ENCODE results near the gene KEAP1. TPM values are rescaled to one million over a fixed set of nuclear protein-coding genes. Genes with fewer than 3 reads are reported as not detected.

Gene KEAP1
- total and polyA plus RNA-seq, 4 experiments from 2014 or later, result 35.7 to 60.1 (median 52.1) TPM

DNA sequence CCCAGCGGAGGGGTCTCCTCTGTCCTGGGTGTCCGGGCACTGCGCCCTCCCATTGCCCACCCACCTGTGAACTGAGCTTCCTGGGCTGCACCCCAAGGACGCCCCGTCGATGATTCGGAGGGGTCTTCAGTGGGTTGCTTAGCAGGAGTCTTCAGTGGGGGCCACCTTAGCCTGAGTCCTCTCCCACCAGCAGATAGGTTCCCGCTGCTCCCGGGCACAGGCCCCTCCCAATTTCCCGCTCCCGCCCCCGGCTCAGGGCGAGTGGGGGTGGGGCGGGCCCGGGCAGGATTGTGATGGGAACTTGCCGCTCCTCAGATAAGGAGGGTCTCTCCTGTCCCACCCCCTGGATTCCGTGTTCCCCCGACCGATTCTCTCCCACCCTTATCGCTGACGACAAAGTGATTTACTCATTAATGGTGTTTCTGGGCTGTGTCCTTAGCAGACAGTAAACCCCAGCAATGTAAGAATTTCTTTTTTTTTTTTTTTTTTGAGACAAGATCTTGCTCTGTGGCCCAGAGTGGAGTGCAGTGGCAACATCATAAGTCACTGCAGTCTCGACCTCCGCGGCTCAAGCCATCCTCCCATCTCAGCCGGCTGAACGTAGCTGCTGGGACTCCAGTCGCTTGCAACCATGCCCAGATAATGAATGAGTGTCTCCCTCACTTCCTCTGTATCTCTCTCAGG lies 14.7 kb upstream of the KEAP1 start:
- POLR2A ChIA-PET (ENCODE audit: partially characterized antibody), result interaction anchor here (1.0 to 1.6 kb wide), 3 partner anchors 35 to 86 kb away, joined by 3 to 4 read pairs (median 3); partner anchors contain the start of gene KRI1
- no peaks in the 10 kb centered on the region for H3K9me3 Mint-ChIP-seq
- Histone ChIP-seq H3K36me3 (ENCODE audit: insufficient read depth, low read length) (no peaks in the 10 kb centered on the region), H3K27ac (ENCODE audit: low read depth, low read length) (no peak overlapping the region), H3K4me3 (ENCODE audit: low read length in 2 of 2) (peak overlapping the region; percentile 24 to 28), H3K9me3 (ENCODE audit: control insufficient read depth in 1 of 2, low read length in 2 of 2) (no peaks in the 10 kb centered on the region), H3K4me1 (ENCODE audit: insufficient read depth, low read length) (peaks cover 40% of the 10 kb centered on the region), H3K27me3 (ENCODE audit: insufficient read depth, low read length) (peaks cover 38% of the 10 kb centered on the region)
- intact Hi-C loops (cut with micrococcal nuclease), result no loop called here
- CTCF ChIA-PET (ENCODE audit: partially characterized antibody), result interaction anchor here (0.7 to 2.6 kb wide), 4 partner anchors 10 to 105 kb away, joined by 3 to 9 read pairs (median 4); no protein-coding TSS in a partner anchor
- peak overlapping the region in 4 of 7 donors; percentile 11 to 92 (median 69) for H3K27ac Mint-ChIP-seq
- peaks cover 0 to 2% of the 10 kb centered on the region in 2 donors for H3K36me3 Mint-ChIP-seq
- peak in 2 of 5 donors; percentile 13 to 55 for DNase-seq
- peaks cover 18 to 51% (median 31%) of the 10 kb centered on the region in 4 donors for H3K4me1 Mint-ChIP-seq
- peak overlapping the region; percentile 49 to 85 (median 79) for H3K4me3 Mint-ChIP-seq
- H3K27me3 Mint-ChIP-seq, result peaks cover 40 to 41% of the 10 kb centered on the region in 2 donors

GRCh38 chr19:10517361-10517759 lies 14.2 kb upstream of the KEAP1 start, which contains the start of gene S1PR5:
TSS of gene S1PR5 (minus strand) at chr19:10517447. CDS start at chr19:10515011, 2,436 bp downstream.
- ChIA-PET POLR2A (ENCODE audit: partially characterized antibody) (interaction anchor here (0.7 to 1.6 kb wide), 4 partner anchors 36 to 87 kb away, joined by 3 to 4 read pairs (median 4); partner anchors contain the start of gene KRI1), CTCF (ENCODE audit: partially characterized antibody) (interaction anchor here (0.6 to 2.6 kb wide), 4 partner anchors 9 to 55 kb away, joined by 3 to 9 read pairs (median 4); no protein-coding TSS in a partner anchor)
- Histone ChIP-seq H3K4me3 (ENCODE audit: low read length in 2 of 2) (peak within 1 kb of the TSS; percentile 24 to 28), H3K27ac (ENCODE audit: low read depth, low read length) (peak within 1 kb of the TSS; percentile 21), H3K27me3 (ENCODE audit: insufficient read depth, low read length) (peaks cover 38% of the 10 kb centered on the region), H3K4me1 (ENCODE audit: insufficient read depth, low read length) (peaks cover 40% of the 10 kb centered on the region), H3K9me3 (ENCODE audit: control insufficient read depth in 1 of 2, low read length in 2 of 2) (no peaks in the 10 kb centered on the region), H3K36me3 (ENCODE audit: insufficient read depth, low read length) (no peaks in the 10 kb centered on the region)
- peak within 1 kb of the TSS; percentile 49 to 85 (median 81) for H3K4me3 Mint-ChIP-seq
- peaks cover 18 to 51% (median 32%) of the 10 kb centered on the region in 4 donors for H3K4me1 Mint-ChIP-seq
- H3K27me3 Mint-ChIP-seq, result peaks cover 41 to 42% of the 10 kb centered on the region in 2 donors
- no peaks in the 10 kb centered on the region for H3K9me3 Mint-ChIP-seq
- H3K36me3 Mint-ChIP-seq, result peaks cover 0 to 2% of the 10 kb centered on the region in 2 donors
- intact Hi-C loops (cut with micrococcal nuclease), result no loop called here
- no peak for DNase-seq
- H3K27ac Mint-ChIP-seq, result peak within 1 kb of the TSS in 6 of 7 donors; percentile 11 to 92 (median 53)

DNA sequence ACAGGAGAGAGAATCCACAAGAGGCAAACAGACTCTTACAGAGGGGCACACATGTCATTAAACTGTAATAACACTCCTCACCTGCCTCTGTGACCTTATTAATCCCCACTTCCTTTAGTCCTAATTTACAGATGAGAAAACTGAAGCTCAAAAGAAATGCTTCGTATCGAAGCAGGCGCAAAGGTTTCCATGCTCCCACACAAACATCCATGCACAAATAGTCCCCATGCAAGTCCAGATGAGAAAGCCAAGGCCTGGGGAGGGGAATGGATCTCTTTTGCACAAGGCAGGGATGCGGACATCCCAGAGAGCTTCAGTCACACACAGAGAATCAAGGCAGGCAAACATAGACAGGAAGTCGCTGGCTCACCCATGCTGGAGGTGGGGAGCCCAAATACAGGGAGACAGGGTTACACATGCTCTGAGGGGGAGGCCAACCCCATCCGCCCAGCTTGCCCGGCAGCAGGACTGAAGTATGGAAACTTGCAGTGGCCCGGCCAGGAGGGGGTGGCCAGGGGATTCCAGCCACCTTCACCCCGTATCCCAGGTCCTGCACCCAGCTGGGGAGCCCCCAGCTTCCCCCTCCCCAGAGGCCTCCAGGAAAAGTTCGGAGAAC lies 13.6 kb upstream of the KEAP1 start:
- H3K27ac Mint-ChIP-seq, result peak overlapping the region in 5 of 7 donors; percentile 25 to 81 (median 42)
- CTCF ChIA-PET (ENCODE audit: partially characterized antibody), result interaction anchor here (0.6 to 1.1 kb wide), 3 partner anchors 9 to 55 kb away, joined by 3 read pairs; no protein-coding TSS in a partner anchor

GRCh38 chr19:10516064-10516385 lies 12.9 kb upstream of the KEAP1 start:
- ChIA-PET CTCF (ENCODE audit: partially characterized antibody) (interaction anchor here (1.0 to 1.1 kb wide), 2 partner anchors 9 to 10 kb away, joined by 3 to 5 read pairs; no protein-coding TSS in a partner anchor), POLR2A (ENCODE audit: partially characterized antibody) (interaction anchor here (0.8 kb wide), 1 partner anchor 110 kb away, joined by 4 read pairs; no protein-coding TSS in a partner anchor)
- no peaks in the 10 kb centered on the region for H3K9me3 Mint-ChIP-seq
- peaks cover 38% of the 10 kb centered on the region for H3K27me3 ChIP-seq (ENCODE audit: insufficient read depth, low read length)
- H3K36me3 ChIP-seq (ENCODE audit: insufficient read depth, low read length), result no peaks in the 10 kb centered on the region
- H3K4me3 Mint-ChIP-seq, result peak overlapping the region in 7 of 8 donors; percentile 41 to 74 (median 56)
- intact Hi-C loops (cut with micrococcal nuclease), result no loop called here
- peak overlapping the region in 5 of 7 donors; percentile 1 to 48 (median 18) for H3K27ac Mint-ChIP-seq
- H3K27ac ChIP-seq (ENCODE audit: low read depth, low read length), result peak overlapping the region; percentile 21
- peaks cover 40% of the 10 kb centered on the region for H3K4me1 ChIP-seq (ENCODE audit: insufficient read depth, low read length)
- H3K27me3 Mint-ChIP-seq, result peaks cover 41 to 42% of the 10 kb centered on the region in 2 donors
- H3K36me3 Mint-ChIP-seq, result peaks cover 0 to 2% of the 10 kb centered on the region in 2 donors
- DNase-seq, result peak in 1 of 5 donors; percentile 26
- no peak overlapping the region for H3K4me3 ChIP-seq (ENCODE audit: low read length in 2 of 2)
- no peaks in the 10 kb centered on the region for H3K9me3 ChIP-seq (ENCODE audit: control insufficient read depth in 1 of 2, low read length in 2 of 2)
- peaks cover 18 to 51% (median 32%) of the 10 kb centered on the region in 4 donors for H3K4me1 Mint-ChIP-seq

More for the DNA sequence above, 13.6 kb upstream of the KEAP1 start:
- Mint-ChIP-seq H3K4me3 (peak overlapping the region in 7 of 8 donors; percentile 50 to 83 (median 74)), H3K36me3 (peaks cover 0 to 2% of the 10 kb centered on the region in 2 donors), H3K4me1 (peaks cover 18 to 51% (median 32%) of the 10 kb centered on the region in 4 donors), H3K9me3 (no peaks in the 10 kb centered on the region), H3K27me3 (peaks cover 41 to 42% of the 10 kb centered on the region in 2 donors)
- H3K9me3 ChIP-seq (ENCODE audit: control insufficient read depth in 1 of 2, low read length in 2 of 2), result no peaks in the 10 kb centered on the region
- H3K4me1 ChIP-seq (ENCODE audit: insufficient read depth, low read length), result peaks cover 40% of the 10 kb centered on the region
- H3K27me3 ChIP-seq (ENCODE audit: insufficient read depth, low read length), result peaks cover 38% of the 10 kb centered on the region
- H3K27ac ChIP-seq (ENCODE audit: low read depth, low read length), result peak overlapping the region; percentile 21
- H3K4me3 ChIP-seq (ENCODE audit: low read length in 2 of 2), result peak overlapping the region in 1 of 2 donors; percentile 19
- POLR2A ChIA-PET (ENCODE audit: partially characterized antibody), result interaction anchor here (0.7 to 1.6 kb wide), 5 partner anchors 37 to 111 kb away, joined by 3 to 4 read pairs (median 4); partner anchors contain the start of gene KRI1
- no peaks in the 10 kb centered on the region for H3K36me3 ChIP-seq (ENCODE audit: insufficient read depth, low read length)
- DNase-seq, result no peak
- intact Hi-C loops (cut with micrococcal nuclease), result no loop called here

GRCh38 chr19:10514211-10515145 lies 11.3 kb upstream of the KEAP1 start:
- intact Hi-C loops (cut with micrococcal nuclease), result no loop called here
- no peak overlapping the region for H3K27ac ChIP-seq (ENCODE audit: low read depth, low read length)
- Mint-ChIP-seq H3K27me3 (peaks cover 39 to 41% of the 10 kb centered on the region in 2 donors), H3K4me1 (peaks cover 19 to 57% (median 31%) of the 10 kb centered on the region in 4 donors), H3K36me3 (peaks cover 0 to 2% of the 10 kb centered on the region in 2 donors), H3K4me3 (peak overlapping the region in 5 of 8 donors; percentile 39 to 66 (median 50)), H3K9me3 (no peaks in the 10 kb centered on the region), H3K27ac (peak overlapping the region in 2 of 7 donors; percentile 4 to 64)
- H3K4me3 ChIP-seq (ENCODE audit: low read length in 2 of 2), result no peak overlapping the region
- ChIA-PET CTCF (ENCODE audit: partially characterized antibody) (no interaction called here), POLR2A (ENCODE audit: partially characterized antibody) (no interaction called here)
- H3K36me3 ChIP-seq (ENCODE audit: insufficient read depth, low read length), result no peaks in the 10 kb centered on the region
- peaks cover 52% of the 10 kb centered on the region for H3K4me1 ChIP-seq (ENCODE audit: insufficient read depth, low read length)
- H3K9me3 ChIP-seq (ENCODE audit: control insufficient read depth in 1 of 2, low read length in 2 of 2), result no peaks in the 10 kb centered on the region
- H3K27me3 ChIP-seq (ENCODE audit: insufficient read depth, low read length), result peaks cover 38% of the 10 kb centered on the region
- peak in 3 of 5 donors; percentile 36 to 43 (median 41) for DNase-seq

DNA sequence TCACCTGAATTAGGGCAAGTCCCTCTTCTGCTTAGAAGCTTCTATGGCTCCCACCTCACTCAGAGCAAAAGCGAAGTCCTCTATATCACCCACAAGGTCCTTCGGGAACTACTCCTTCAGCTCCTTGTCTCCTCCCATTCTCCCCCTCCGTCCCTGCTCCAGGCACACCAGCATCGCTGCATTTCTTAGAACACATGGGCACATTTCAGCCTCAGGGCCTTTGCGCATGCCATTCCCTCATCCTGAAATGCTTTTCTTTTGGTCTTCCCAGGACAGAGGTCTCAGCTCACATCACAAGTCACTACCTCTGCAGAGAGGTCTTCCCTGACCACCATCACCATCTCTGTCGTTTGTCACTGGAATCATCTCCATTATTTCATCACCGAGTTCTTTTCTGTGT lies 10.1 kb upstream of the KEAP1 start:
- Histone ChIP-seq H3K4me3 (ENCODE audit: low read length in 2 of 2) (no peak overlapping the region), H3K27me3 (ENCODE audit: insufficient read depth, low read length) (peaks cover 33% of the 10 kb centered on the region), H3K27ac (ENCODE audit: low read depth, low read length) (no peak overlapping the region), H3K9me3 (ENCODE audit: control insufficient read depth in 1 of 2, low read length in 2 of 2) (no peaks in the 10 kb centered on the region), H3K4me1 (ENCODE audit: insufficient read depth, low read length) (peaks cover 46% of the 10 kb centered on the region), H3K36me3 (ENCODE audit: insufficient read depth, low read length) (no peaks in the 10 kb centered on the region)
- Mint-ChIP-seq H3K27ac (peak overlapping the region in 3 of 7 donors; percentile 32 to 64 (median 62)), H3K36me3 (peaks cover 0 to 2% of the 10 kb centered on the region in 2 donors), H3K4me3 (peak overlapping the region in 4 of 8 donors; percentile 9 to 57 (median 36)), H3K4me1 (peaks cover 17 to 55% (median 29%) of the 10 kb centered on the region in 4 donors), H3K9me3 (no peaks in the 10 kb centered on the region), H3K27me3 (peaks cover 30% of the 10 kb centered on the region in 2 donors)
- no peak for DNase-seq
- CTCF ChIA-PET (ENCODE audit: partially characterized antibody), result interaction anchor here (1.1 kb wide), 1 partner anchor 30 kb away, joined by 4 read pairs; no protein-coding TSS in a partner anchor
- POLR2A ChIA-PET (ENCODE audit: partially characterized antibody), result no interaction called here
- intact Hi-C loops (cut with micrococcal nuclease), result no loop called here
